Naive thymus-derived CD4-positive, alpha-beta T cell (primary cell): ENCODE measurements around the gene INPP5A. TPM values are rescaled to one million over a fixed set of nuclear protein-coding genes. Genes with fewer than 3 reads are reported as not detected.
"Not testable (repeated sequence)": the region's sequence is repeated elsewhere in the genome, so short reads cannot be mapped to it uniquely, and the experiment has no call there.

Experiments
- ATAC-seq: fragments of 150-1000 bp; cut with Tn5 transposase; 2 replicates; pipeline ENCODE4 v1.10.0; 2021; ENCODE audit warnings: mild to moderate bottlenecking, moderate library complexity
- CTCF ChIA-PET: fragments of 350-600 bp; sonication (Branson Sonifier 250); formaldehyde crosslinking; loops from one replicate; lab custom pipeline; 2021; ENCODE audit warnings: antibody characterized with exemption; lab: Charles Lee
- POLR2A ChIA-PET: fragments of 350-600 bp; sonication (Branson Sonifier 250); formaldehyde crosslinking; loops from one replicate; lab custom pipeline; 2021; ENCODE audit warnings: antibody characterized with exemption, inconsistent platforms; lab: Charles Lee
- DNase-seq, 9 donors: peaks; one replicate each; pipeline versions ENCODE4 v3.0.0 to v3.0.0-alpha.2; 2020 to 2022; ENCODE audit warnings: mixed read lengths in 1 of 9
- H3K27ac ChIP-seq: one replicate; pipeline ENCODE4 v1.7.0; 2013; ENCODE audit warnings: mild to moderate bottlenecking, low read depth, low read length, moderate library complexity
- H3K27me3 ChIP-seq, 2 donors: one replicate each; pipeline ENCODE4 v1.7.0; 2013; ENCODE audit warnings: low read length in 2 of 2, mild to moderate bottlenecking in 2 of 2, moderate library complexity in 2 of 2; ENCODE audit not compliant: control insufficient read depth in 2 of 2, insufficient read depth in 2 of 2
- H3K36me3 ChIP-seq, 3 experiments: 1 replicate in 2 of 3; 2 replicates in 1 of 3; pipeline ENCODE4 v1.7.0; 2013; ENCODE audit warnings: low read length in 3 of 3, mild to moderate bottlenecking in 3 of 3, moderate library complexity in 1 of 3; ENCODE audit not compliant: insufficient read depth in 3 of 3, control insufficient read depth in 2 of 3
- H3K4me1 ChIP-seq, 2 donors: one replicate each; pipeline ENCODE4 v1.7.0; 2013; ENCODE audit warnings: low read length in 2 of 2, mild to moderate bottlenecking in 2 of 2, moderate library complexity in 1 of 2; ENCODE audit not compliant: control insufficient read depth in 2 of 2, insufficient read depth in 2 of 2
- H3K4me3 ChIP-seq: 2 replicates; pipeline ENCODE4 v1.7.0; 2013; ENCODE audit warnings: mild to moderate bottlenecking, low read length
- H3K9me3 ChIP-seq, 3 experiments: 1 replicate in 2 of 3; 2 replicates in 1 of 3; pipeline ENCODE4 v1.7.0; 2013; ENCODE audit warnings: low read length in 3 of 3; ENCODE audit not compliant: control insufficient read depth in 2 of 3
- H3K27ac Mint-ChIP-seq, 9 donors: one replicate each; pipeline ENCODE4 v1.8.0; 2020 to 2022; ENCODE audit warnings: mixed read lengths in 9 of 9, mild to moderate bottlenecking in 8 of 9, moderate library complexity in 5 of 9, inconsistent platforms in 2 of 9
- H3K27me3 Mint-ChIP-seq, 5 donors: one replicate each; pipeline ENCODE4 v1.8.0; 2021 to 2022; ENCODE audit warnings: mixed read lengths in 5 of 5, mild to moderate bottlenecking in 1 of 5
- H3K36me3 Mint-ChIP-seq, 5 donors: one replicate each; pipeline ENCODE4 v1.8.0; 2020 to 2022; ENCODE audit warnings: mixed read lengths in 5 of 5, mild to moderate bottlenecking in 3 of 5, inconsistent platforms in 1 of 5
- H3K4me1 Mint-ChIP-seq, 7 donors: one replicate each; pipeline ENCODE4 v1.8.0; 2020 to 2022; ENCODE audit warnings: mixed read lengths in 7 of 7, mild to moderate bottlenecking in 3 of 7, inconsistent platforms in 1 of 7
- H3K4me3 Mint-ChIP-seq, 10 donors: one replicate each; pipeline ENCODE4 v1.8.0; 2020 to 2022; ENCODE audit warnings: mild to moderate bottlenecking in 10 of 10, mixed read lengths in 10 of 10, moderate library complexity in 6 of 10, inconsistent platforms in 2 of 10
- H3K9me3 Mint-ChIP-seq, 11 donors: one replicate each; pipeline ENCODE4 v1.8.0; 2020 to 2022; ENCODE audit warnings: mixed read lengths in 11 of 11, mild to moderate bottlenecking in 4 of 11, inconsistent platforms in 1 of 11, moderate library complexity in 1 of 11
- intact Hi-C, 2 donors: fragments of 100-400 bp; cut with micrococcal nuclease; formaldehyde crosslinking; loops; one replicate each; pipeline ENCODE4 v1.15.1; 2023
- polyA plus RNA-seq, 2 donors: library from polyadenylated mRNA; unstranded; fragments of 300-500 nt; fragmentation: Illumina TruSeq; gene quantifications; one replicate each; pipeline ENCODE4 v1.2.3, GENCODE V29; 2021
- total RNA-seq, 6 experiments: library from RNA in 5 of 6; stranded (reverse) in 5 of 6; gene quantifications; 1 replicate in 5 of 6; 2 replicates in 1 of 6; pipeline ENCODE4 v1.2.3 and lab custom pipeline; 2021 to 2026

The INPP5A gene
- total and polyA plus RNA-seq, 7 experiments from 2014 or later: 0.97 to 30.7 (median 25.0) TPM

GRCh38 chr10:132743196-132743924 is 205.8 kb downstream of the INPP5A start:
- intact Hi-C loops, H3K27ac Mint-ChIP-seq, H3K4me3 Mint-ChIP-seq, H3K4me1 Mint-ChIP-seq, H3K27me3 ChIP-seq, H3K9me3 Mint-ChIP-seq, H3K4me1 ChIP-seq, H3K27me3 Mint-ChIP-seq, CTCF ChIA-PET, ATAC-seq, H3K9me3 ChIP-seq, POLR2A ChIA-PET, DNase-seq, H3K27ac ChIP-seq, H3K4me3 ChIP-seq: not testable (repeated sequence)
- peaks cover 0 to 22% (median 4%) of the 10 kb centered on the region in 5 donors for H3K36me3 Mint-ChIP-seq
- peaks cover 0 to 31% (median 0%) of the 10 kb centered on the region in 3 experiments for H3K36me3 ChIP-seq

- peaks cover 0 to 34% (median 0%) of the 10 kb centered on the region in 3 experiments for H3K36me3 ChIP-seq
- Mint-ChIP-seq H3K4me3 (no peak overlapping the region), H3K27ac (no peak overlapping the region), H3K4me1 (peaks cover 0 to 4% (median 0%) of the 10 kb centered on the region in 7 donors), H3K27me3 (no peaks in the 10 kb centered on the region), H3K9me3 (no peaks in the 10 kb centered on the region), H3K36me3 (peaks cover 0 to 20% (median 6%) of the 10 kb centered on the region in 5 donors)
- H3K27ac ChIP-seq: no peak overlapping the region
- H3K27me3 ChIP-seq: no peaks in the 10 kb centered on the region
- ATAC-seq: no peak
- H3K4me3 ChIP-seq: no peak overlapping the region
- POLR2A ChIA-PET: no interaction called here
- CTCF ChIA-PET: no interaction called here
- no peaks in the 10 kb centered on the region for H3K9me3 ChIP-seq
- no peaks in the 10 kb centered on the region for H3K4me1 ChIP-seq
- no peak for DNase-seq
- intact Hi-C loops: no loop called here
Measured at GRCh38 chr10:132743925-132744490, 206.4 kb downstream of the INPP5A start.

DNA sequence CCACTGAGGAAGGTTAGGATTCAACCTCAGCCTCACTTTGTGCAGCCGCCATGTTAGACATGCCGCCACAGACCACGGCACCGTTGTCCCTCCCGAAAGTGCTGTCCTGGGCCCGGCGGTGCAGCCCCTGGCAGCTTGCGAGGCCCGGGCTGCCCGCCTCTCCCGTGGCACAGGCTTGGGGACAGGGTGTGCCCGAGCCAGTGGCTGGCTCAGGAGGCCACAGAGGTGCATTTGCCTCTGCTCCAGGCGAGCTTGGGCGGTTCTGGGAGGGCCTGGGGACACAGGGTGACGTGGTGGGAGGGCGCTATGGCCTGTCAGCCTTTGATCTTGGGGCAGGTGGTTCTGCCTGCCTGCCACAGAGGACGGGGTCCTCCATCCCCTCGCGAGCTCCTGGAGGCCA is 207.3 kb downstream of the INPP5A start:
- Histone ChIP-seq H3K4me3 (no peak overlapping the region), H3K27me3 (no peaks in the 10 kb centered on the region), H3K9me3 (no peaks in the 10 kb centered on the region), H3K27ac (no peak overlapping the region), H3K36me3 (peaks cover 0 to 39% (median 6%) of the 10 kb centered on the region in 3 experiments), H3K4me1 (no peaks in the 10 kb centered on the region)
- CTCF ChIA-PET: no interaction called here
- H3K4me1 Mint-ChIP-seq: peaks cover 0 to 4% (median 0%) of the 10 kb centered on the region in 7 donors
- ATAC-seq (no peak), DNase-seq (no peak)
- no peak overlapping the region for H3K27ac Mint-ChIP-seq
- POLR2A ChIA-PET: no interaction called here
- H3K36me3 Mint-ChIP-seq: peaks cover 0 to 20% (median 6%) of the 10 kb centered on the region in 5 donors
- no peak overlapping the region for H3K4me3 Mint-ChIP-seq
- no peaks in the 10 kb centered on the region for H3K27me3 Mint-ChIP-seq
- no peaks in the 10 kb centered on the region for H3K9me3 Mint-ChIP-seq
- intact Hi-C loops: no loop called here

DNA sequence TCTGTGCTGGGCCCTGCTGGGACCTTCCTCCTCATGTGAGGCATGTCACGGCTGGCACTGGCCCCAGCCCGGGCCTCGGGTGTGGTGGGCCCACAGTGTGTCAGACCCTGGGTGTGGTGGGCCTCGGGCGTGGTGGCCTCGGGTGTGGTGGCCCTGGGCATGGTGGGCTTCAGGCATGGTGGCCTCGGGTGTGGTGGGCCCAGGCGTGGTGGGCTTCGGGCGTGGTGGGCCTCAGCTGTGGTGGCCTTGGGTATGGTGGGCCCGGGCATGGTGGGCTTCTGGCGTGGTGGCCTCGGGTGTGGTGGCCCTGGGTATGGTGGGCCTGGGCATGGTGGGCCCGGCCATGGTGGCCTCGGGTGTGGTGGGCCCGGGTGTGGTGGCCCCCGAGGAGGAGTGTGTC is 207.9 kb downstream of the INPP5A start:
- Mint-ChIP-seq H3K4me3 (no peak overlapping the region), H3K9me3 (no peaks in the 10 kb centered on the region), H3K4me1 (peaks cover 0 to 4% (median 0%) of the 10 kb centered on the region in 7 donors), H3K27me3 (no peaks in the 10 kb centered on the region), H3K36me3 (peaks cover 0 to 20% (median 6%) of the 10 kb centered on the region in 5 donors), H3K27ac (no peak overlapping the region)
- Histone ChIP-seq H3K36me3 (peaks cover 0 to 46% (median 7%) of the 10 kb centered on the region in 3 experiments), H3K27ac (no peak overlapping the region), H3K27me3 (no peaks in the 10 kb centered on the region), H3K9me3 (no peaks in the 10 kb centered on the region), H3K4me3 (no peak overlapping the region), H3K4me1 (no peaks in the 10 kb centered on the region)
- POLR2A ChIA-PET: no interaction called here
- intact Hi-C loops: no loop called here
- ATAC-seq: no peak
- DNase-seq: no peak
- CTCF ChIA-PET: no interaction called here

DNA sequence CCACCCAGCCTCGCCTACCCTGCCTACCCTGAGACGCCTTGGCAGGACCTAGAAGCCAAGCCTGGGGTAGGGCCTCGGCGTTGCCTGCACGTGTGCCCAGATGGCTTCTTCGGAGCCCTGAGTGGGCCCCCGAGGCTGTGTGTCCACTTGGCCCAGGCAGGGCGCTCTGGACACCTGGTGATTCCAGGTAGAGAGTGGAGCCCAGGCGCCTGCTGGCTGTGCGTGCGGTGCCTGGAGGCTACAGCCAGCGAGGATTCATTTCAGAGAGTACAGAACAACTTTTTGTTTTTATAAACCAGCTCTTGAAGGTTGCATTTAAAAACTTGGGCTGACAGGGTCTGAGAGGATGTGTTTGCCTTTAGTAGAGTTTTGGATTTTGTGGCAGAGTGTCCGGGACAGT is 208.4 kb downstream of the INPP5A start:
- no peak overlapping the region for H3K4me3 Mint-ChIP-seq
- H3K36me3 ChIP-seq: peaks cover 0 to 46% (median 7%) of the 10 kb centered on the region in 3 experiments
- H3K27ac ChIP-seq: no peak overlapping the region
- H3K9me3 ChIP-seq: no peaks in the 10 kb centered on the region
- intact Hi-C loops: no loop called here
- H3K9me3 Mint-ChIP-seq: no peaks in the 10 kb centered on the region
- no peaks in the 10 kb centered on the region for H3K27me3 Mint-ChIP-seq
- no peak overlapping the region for H3K27ac Mint-ChIP-seq
- H3K4me1 ChIP-seq: no peaks in the 10 kb centered on the region
- no peaks in the 10 kb centered on the region for H3K27me3 ChIP-seq
- ATAC-seq (no peak), DNase-seq (no peak)
- H3K4me3 ChIP-seq: no peak overlapping the region
- CTCF ChIA-PET: no interaction called here
- peaks cover 0 to 20% (median 6%) of the 10 kb centered on the region in 5 donors for H3K36me3 Mint-ChIP-seq
- H3K4me1 Mint-ChIP-seq: peaks cover 0 to 4% (median 0%) of the 10 kb centered on the region in 7 donors
- POLR2A ChIA-PET: no interaction called here

- Mint-ChIP-seq H3K36me3 (peaks cover 0 to 20% (median 6%) of the 10 kb centered on the region in 5 donors), H3K4me3 (no peak overlapping the region), H3K9me3 (no peaks in the 10 kb centered on the region), H3K27me3 (no peaks in the 10 kb centered on the region), H3K27ac (no peak overlapping the region), H3K4me1 (peaks cover 0 to 4% (median 0%) of the 10 kb centered on the region in 7 donors)
- Histone ChIP-seq H3K27ac (no peak overlapping the region), H3K36me3 (peaks cover 0 to 46% (median 7%) of the 10 kb centered on the region in 3 experiments), H3K9me3 (no peaks in the 10 kb centered on the region), H3K27me3 (no peaks in the 10 kb centered on the region), H3K4me1 (no peaks in the 10 kb centered on the region), H3K4me3 (no peak overlapping the region)
- DNase-seq (no peak), ATAC-seq (no peak)
- intact Hi-C loops: no loop called here
- ChIA-PET POLR2A (no interaction called here), CTCF (no interaction called here)
Measured at GRCh38 chr10:132746386-132746785, 208.8 kb downstream of the INPP5A start.
